BE2C (cell line): Measurements from ENCODE around the gene HCK.

ENCODE experiments used
- DNase-seq: peaks from one replicate; pipeline ENCODE4 v3.0.0-alpha.2; 2020
- H3K27me3 ChIP-seq: fragments of 250-450 bp; sonication (Bioruptor Pico); 2 replicates; pipeline ENCODE4 v1.5.1; 2020; ENCODE audit warnings: mild to moderate bottlenecking
- H3K36me3 ChIP-seq: fragments of 250-450 bp; sonication (Bioruptor Pico); 2 replicates; pipeline ENCODE4 v1.5.1; 2020; ENCODE audit warnings: mild to moderate bottlenecking
- H3K4me1 ChIP-seq: fragments of 250-450 bp; sonication (Bioruptor Pico); 2 replicates; pipeline ENCODE4 v1.5.1; 2020
- H3K4me3 ChIP-seq: 2 replicates; pipeline ENCODE4 v1.5.1; 2011; ENCODE audit warnings: low read depth, low read length
- H3K9me3 ChIP-seq: fragments of 250-450 bp; sonication (Bioruptor Pico); 2 replicates; pipeline ENCODE4 v1.5.1; 2020
- CTCF ChIP-seq: IDR thresholded peaks from 2 replicates; pipeline ENCODE4 v1.5.1; 2012; ENCODE audit warnings: mild to moderate bottlenecking, low read depth, low read length

Gene HCK

GRCh38 chr20:32138921-32139320 lies 86.9 kb downstream of the HCK start:
- Histone ChIP-seq H3K4me3 (no peak overlapping the region), H3K27me3 (no peaks in the 10 kb centered on the region), H3K4me1 (no peaks in the 10 kb centered on the region), H3K9me3 (no peaks in the 10 kb centered on the region), H3K36me3 (peaks cover 85% of the 10 kb centered on the region)
- no peak for TF ChIP-seq CTCF
- DNase-seq: no peak

- Histone ChIP-seq H3K4me3 (no peak overlapping the region), H3K36me3 (peaks cover 92% of the 10 kb centered on the region), H3K9me3 (no peaks in the 10 kb centered on the region), H3K4me1 (no peaks in the 10 kb centered on the region), H3K27me3 (no peaks in the 10 kb centered on the region)
- no peak for TF ChIP-seq CTCF
- no peak for DNase-seq
Observed at GRCh38 chr20:32139947-32140346, 87.9 kb downstream of the HCK start.

GRCh38 chr20:32140603-32141002 lies 88.6 kb downstream of the HCK start:
- Histone ChIP-seq H3K9me3 (no peaks in the 10 kb centered on the region), H3K36me3 (peaks cover 94% of the 10 kb centered on the region), H3K4me3 (no peak overlapping the region), H3K4me1 (no peaks in the 10 kb centered on the region), H3K27me3 (no peaks in the 10 kb centered on the region)
- no peak for DNase-seq
- TF ChIP-seq CTCF: no peak

- Histone ChIP-seq H3K27me3 (no peaks in the 10 kb centered on the region), H3K4me3 (no peak overlapping the region), H3K9me3 (no peaks in the 10 kb centered on the region), H3K36me3 (peaks cover 97% of the 10 kb centered on the region), H3K4me1 (no peaks in the 10 kb centered on the region)
- DNase-seq: no peak
- no peak for TF ChIP-seq CTCF
Observed at GRCh38 chr20:32141465-32141980, 89.5 kb downstream of the HCK start.

- Histone ChIP-seq H3K9me3 (no peaks in the 10 kb centered on the region), H3K36me3 (peaks cover 93% of the 10 kb centered on the region), H3K27me3 (no peaks in the 10 kb centered on the region), H3K4me1 (no peaks in the 10 kb centered on the region), H3K4me3 (no peak overlapping the region)
- TF ChIP-seq CTCF: no peak
- DNase-seq: no peak
Observed at GRCh38 chr20:32142088-32142487, 90.0 kb downstream of the HCK start.

- DNase-seq: no peak
- H3K36me3 ChIP-seq: peaks cover 93% of the 10 kb centered on the region
- H3K4me1 ChIP-seq: no peaks in the 10 kb centered on the region
- TF ChIP-seq CTCF: no peak
- H3K9me3 ChIP-seq: no peaks in the 10 kb centered on the region
- no peak overlapping the region for H3K4me3 ChIP-seq
- H3K27me3 ChIP-seq: no peaks in the 10 kb centered on the region
Observed at GRCh38 chr20:32142991-32143390, 90.9 kb downstream of the HCK start.
